Subcutaneous adipose tissue (tissue), 4 donors: ENCODE data around the gene RANGRF. TPM values are rescaled to one million over a fixed set of nuclear protein-coding genes. Genes with fewer than 3 reads are reported as not detected.

ENCODE experiments used
- CTCF ChIP-seq: fragments of 450-650 bp; IDR thresholded peaks from one replicate; pipeline ENCODE4 v1.5.1; 2016; ENCODE audit warnings: low read depth, mild to moderate bottlenecking, control low read depth, antibody characterized with exemption, moderate library complexity
- total RNA-seq, 4 donors: library from RNA; depleted of rRNA; stranded (reverse); fragments of >200 nt; gene quantifications; one replicate each; pipeline ENCODE4 v1.1.0, GENCODE V29; 2016

The RANGRF gene
- total RNA-seq, 4 donors from 2014 or later: 16.5 to 23.2 (median 19.0) TPM

GRCh38 chr17:8254881-8255280 lies 33.6 kb upstream of the RANGRF start:
- no peak for TF ChIP-seq CTCF

- no peak for TF ChIP-seq CTCF
Observed at GRCh38 chr17:8255499-8255898, 33.0 kb upstream of the RANGRF start.

- no peak for TF ChIP-seq CTCF
Observed at GRCh38 chr17:8256291-8256690, 32.2 kb upstream of the RANGRF start.

GRCh38 chr17:8256691-8257090 lies 31.8 kb upstream of the RANGRF start:
- TF ChIP-seq CTCF: no peak

GRCh38 chr17:8257801-8258200 lies 30.7 kb upstream of the RANGRF start:
- no peak for TF ChIP-seq CTCF

- TF ChIP-seq CTCF: no peak
Observed at GRCh38 chr17:8264320-8264719, 24.1 kb upstream of the RANGRF start.

GRCh38 chr17:8264836-8265542 lies 23.5 kb upstream of the RANGRF start:
- TF ChIP-seq CTCF: no peak
